Type B pancreatic cell (in vitro differentiated cells): Measurements from ENCODE around the gene NCKAP5L. TPM values are rescaled to one million over a fixed set of nuclear protein-coding genes. Genes with fewer than 3 reads are reported as not detected.
"Not testable (repeated sequence)": the region's sequence is repeated elsewhere in the genome, so short reads cannot be mapped to it uniquely, and the experiment has no call there.

Source experiments
- DNase-seq: peaks from one replicate; pipeline ENCODE4 v3.0.0; 2021; ENCODE audit warnings: mixed read lengths; ENCODE audit not compliant: unreplicated experiment; ENCODE audit errors: extremely low spot score
- H3K27ac Mint-ChIP-seq: 2 replicates; pipeline ENCODE4 v1.8.0; 2021; ENCODE audit warnings: mild to moderate bottlenecking, mixed read lengths
- H3K27me3 Mint-ChIP-seq: 2 replicates; pipeline ENCODE4 v1.8.0; 2021; ENCODE audit warnings: mixed read lengths
- H3K36me3 Mint-ChIP-seq: 2 replicates; pipeline ENCODE4 v1.8.0; 2021; ENCODE audit warnings: mixed read lengths
- H3K4me1 Mint-ChIP-seq: one replicate; pipeline ENCODE4 v1.8.0; 2021; ENCODE audit warnings: mixed read lengths; ENCODE audit not compliant: unreplicated experiment
- H3K4me3 Mint-ChIP-seq: 2 replicates; pipeline ENCODE4 v1.8.0; 2021; ENCODE audit warnings: mild to moderate bottlenecking, mixed read lengths
- H3K9me3 Mint-ChIP-seq: 2 replicates; pipeline ENCODE4 v1.8.0; 2021; ENCODE audit warnings: mixed read lengths
- CTCF ChIP-seq: fragments of 200-600 bp; sonication (generic); conservative IDR thresholded peaks from 2 replicates; pipeline ENCODE4 v1.5.0; 2021; ENCODE audit warnings: antibody characterized with exemption, mild to moderate bottlenecking
- total RNA-seq: library from RNA; stranded (reverse); gene quantifications from 2 replicates; pipeline ENCODE4 v1.2.1, GENCODE V29; 2021; ENCODE audit warnings: low replicate concordance

NCKAP5L gene
- total RNA-seq, 1 donor from 2014 or later, result 28.8 TPM

GRCh38 chr12:49874142-49874897 lies 46.1 kb upstream of the NCKAP5L start:
- no peaks in the 10 kb centered on the region for H3K27me3 Mint-ChIP-seq
- no peak for TF ChIP-seq CTCF
- H3K36me3 Mint-ChIP-seq, result peaks cover 4% of the 10 kb centered on the region
- H3K4me3 Mint-ChIP-seq, result no peak overlapping the region
- DNase-seq, result no peak
- peaks cover 4% of the 10 kb centered on the region for H3K9me3 Mint-ChIP-seq
- peaks cover under 1% of the 10 kb centered on the region for H3K4me1 Mint-ChIP-seq
- no peak overlapping the region for H3K27ac Mint-ChIP-seq

DNA sequence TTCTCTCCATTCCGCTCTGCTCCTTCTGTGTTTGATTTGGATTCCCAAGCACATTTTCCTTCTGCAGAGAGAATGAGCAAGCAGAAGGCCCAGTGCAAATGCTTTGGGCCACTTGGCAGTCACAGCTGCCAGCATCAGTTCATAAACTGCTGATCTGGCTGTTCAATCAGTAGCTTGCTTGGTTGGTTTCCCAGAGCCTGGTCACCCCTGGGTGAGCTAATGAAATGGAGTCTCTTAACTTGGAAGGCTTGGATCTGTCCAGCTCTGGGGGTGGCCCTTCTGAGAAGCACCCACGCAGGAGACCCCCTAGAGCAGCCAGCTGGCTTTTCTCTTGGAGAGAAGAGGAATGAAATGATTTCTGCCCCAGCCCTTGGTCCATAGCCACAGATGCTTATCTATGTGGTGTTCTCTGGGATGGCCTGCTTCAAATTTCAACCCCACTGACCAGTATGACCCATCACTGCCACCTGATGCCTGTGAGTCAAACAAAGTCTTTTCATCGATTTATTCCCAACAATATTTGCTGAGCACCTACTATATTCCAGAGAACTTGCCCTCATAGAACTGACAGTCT lies 45.2 kb upstream of the NCKAP5L start:
- Mint-ChIP-seq H3K27ac (no peak overlapping the region), H3K27me3 (no peaks in the 10 kb centered on the region), H3K4me1 (peaks cover 10% of the 10 kb centered on the region), H3K36me3 (peaks cover 4% of the 10 kb centered on the region), H3K9me3 (peaks cover 4% of the 10 kb centered on the region), H3K4me3 (no peak overlapping the region)
- no peak for TF ChIP-seq CTCF
- DNase-seq, result no peak

- peaks cover 2% of the 10 kb centered on the region for H3K36me3 Mint-ChIP-seq
- H3K4me1 Mint-ChIP-seq, result peaks cover 13% of the 10 kb centered on the region
- H3K9me3 Mint-ChIP-seq, result peaks cover 1% of the 10 kb centered on the region
- no peaks in the 10 kb centered on the region for H3K27me3 Mint-ChIP-seq
- no peak for TF ChIP-seq CTCF
- no peak overlapping the region for H3K27ac Mint-ChIP-seq
- DNase-seq, result no peak
- no peak overlapping the region for H3K4me3 Mint-ChIP-seq
Measured at GRCh38 chr12:49872781-49873181, 44.6 kb upstream of the NCKAP5L start.

- no peaks in the 10 kb centered on the region for H3K9me3 Mint-ChIP-seq
- H3K4me3 Mint-ChIP-seq, result no peak overlapping the region
- peaks cover 15% of the 10 kb centered on the region for H3K4me1 Mint-ChIP-seq
- H3K27me3 Mint-ChIP-seq, result no peaks in the 10 kb centered on the region
- no peak for TF ChIP-seq CTCF
- peak overlapping the region; percentile 81 for H3K27ac Mint-ChIP-seq
- DNase-seq, result no peak
- no peaks in the 10 kb centered on the region for H3K36me3 Mint-ChIP-seq
Measured at GRCh38 chr12:49872381-49872780, 44.2 kb upstream of the NCKAP5L start.

GRCh38 chr12:49871811-49872251 lies 43.6 kb upstream of the NCKAP5L start:
- Mint-ChIP-seq H3K4me1 (peaks cover 15% of the 10 kb centered on the region), H3K27ac (peak overlapping the region; percentile 81), H3K4me3 (peak overlapping the region; percentile 21)
- not testable (repeated sequence) for H3K36me3 Mint-ChIP-seq, H3K9me3 Mint-ChIP-seq, DNase-seq, H3K27me3 Mint-ChIP-seq

- Mint-ChIP-seq H3K36me3 (no peaks in the 10 kb centered on the region), H3K4me3 (no peak overlapping the region), H3K27ac (peak overlapping the region; percentile 81), H3K4me1 (peaks cover 15% of the 10 kb centered on the region), H3K27me3 (no peaks in the 10 kb centered on the region), H3K9me3 (no peaks in the 10 kb centered on the region)
- no peak for DNase-seq
- TF ChIP-seq CTCF, result no peak
Measured at GRCh38 chr12:49871263-49871561, 43.0 kb upstream of the NCKAP5L start.
